WERI-Rb-1 (cell line): ENCODE measurements around the gene DNAJC25.

Source experiments
- DNase-seq: peaks from one replicate; pipeline ENCODE4 v3.0.0-alpha.2; 2020
- H3K27ac ChIP-seq: fragments of 250-450 bp; sonication (Bioruptor Pico); 2 replicates; pipeline ENCODE4 v1.5.1; 2020; ENCODE audit warnings: mild to moderate bottlenecking, moderate library complexity
- H3K27me3 ChIP-seq: fragments of 250-450 bp; sonication (Bioruptor Pico); 2 replicates; pipeline ENCODE4 v1.5.1; 2021; ENCODE audit warnings: mild to moderate bottlenecking, low read depth, moderate library complexity; ENCODE audit not compliant: insufficient read depth, severe bottlenecking
- H3K36me3 ChIP-seq: fragments of 250-450 bp; sonication (Bioruptor Pico); 2 replicates; pipeline ENCODE4 v1.5.1; 2020; ENCODE audit warnings: mild to moderate bottlenecking, moderate library complexity
- H3K4me3 ChIP-seq: 2 replicates; pipeline ENCODE4 v1.5.1; 2011; ENCODE audit warnings: low read depth, mild to moderate bottlenecking, control low read depth, low read length
- H3K9me3 ChIP-seq: fragments of 250-450 bp; sonication (Bioruptor Pico); 2 replicates; pipeline ENCODE4 v1.5.1; 2021; ENCODE audit warnings: mild to moderate bottlenecking, moderate library complexity; ENCODE audit not compliant: severe bottlenecking
- CTCF ChIP-seq: IDR thresholded peaks from 2 replicates; pipeline ENCODE4 v1.5.1; 2011; ENCODE audit warnings: low read depth, mild to moderate bottlenecking, control low read depth, inconsistent platforms, low read length

Gene DNAJC25

GRCh38 chr9:111621895-111622480 is 9.1 kb upstream of the DNAJC25 start:
- Histone ChIP-seq H3K36me3 (no peaks in the 10 kb centered on the region), H3K27me3 (no peaks in the 10 kb centered on the region), H3K9me3 (no peaks in the 10 kb centered on the region), H3K27ac (no peak overlapping the region), H3K4me3 (no peak overlapping the region)
- TF ChIP-seq CTCF: peak; percentile 89
- DNase-seq: peak; percentile 45

- no peak for DNase-seq
- no peaks in the 10 kb centered on the region for H3K9me3 ChIP-seq
- H3K36me3 ChIP-seq: no peaks in the 10 kb centered on the region
- TF ChIP-seq CTCF: no peak
- no peak overlapping the region for H3K4me3 ChIP-seq
- no peaks in the 10 kb centered on the region for H3K27me3 ChIP-seq
- no peak overlapping the region for H3K27ac ChIP-seq
These were observed 8.5 kb upstream of the DNAJC25 start for GRCh38 chr9:111622626-111623025.

GRCh38 chr9:111627260-111627963 is 3.7 kb upstream of the DNAJC25 start:
- DNase-seq: no peak
- H3K4me3 ChIP-seq: no peak overlapping the region
- no peaks in the 10 kb centered on the region for H3K9me3 ChIP-seq
- H3K27ac ChIP-seq: no peak overlapping the region
- TF ChIP-seq CTCF: no peak
- H3K27me3 ChIP-seq: no peaks in the 10 kb centered on the region
- H3K36me3 ChIP-seq: no peaks in the 10 kb centered on the region; the same call in 1 of the 2 replicates

- TF ChIP-seq CTCF: no peak
These were observed 2.7 kb upstream of the DNAJC25 start for GRCh38 chr9:111628411-111628810.

GRCh38 chr9:111630182-111630963 is 761 bp upstream of the DNAJC25 start:
- Histone ChIP-seq H3K4me3 (peak overlapping the region; percentile 93), H3K9me3 (no peaks in the 10 kb centered on the region), H3K27ac (peak overlapping the region; percentile 45), H3K27me3 (no peaks in the 10 kb centered on the region), H3K36me3 (no peaks in the 10 kb centered on the region; the same call in 1 of the 2 replicates)
- TF ChIP-seq CTCF: no peak
- DNase-seq: peak; percentile 20

More at GRCh38 chr9:111628411-111628810, 2.7 kb upstream of the DNAJC25 start:
- H3K27ac ChIP-seq: no peak overlapping the region
- no peak for DNase-seq
- H3K9me3 ChIP-seq: no peaks in the 10 kb centered on the region
- H3K4me3 ChIP-seq: no peak overlapping the region
- H3K36me3 ChIP-seq: no peaks in the 10 kb centered on the region; the same call in 1 of the 2 replicates
- no peaks in the 10 kb centered on the region for H3K27me3 ChIP-seq
